ENCODE measurements around the gene CHM. TPM values are rescaled to one million over a fixed set of nuclear protein-coding genes. Genes with fewer than 3 reads are reported as not detected.
"Not testable (repeated sequence)": the region's sequence is repeated elsewhere in the genome, so short reads cannot be mapped to it uniquely, and the experiment has no call there.

Gene CHM
- total RNA-seq, 1 experiment from 2014 or later: 18.1 TPM

DNA sequence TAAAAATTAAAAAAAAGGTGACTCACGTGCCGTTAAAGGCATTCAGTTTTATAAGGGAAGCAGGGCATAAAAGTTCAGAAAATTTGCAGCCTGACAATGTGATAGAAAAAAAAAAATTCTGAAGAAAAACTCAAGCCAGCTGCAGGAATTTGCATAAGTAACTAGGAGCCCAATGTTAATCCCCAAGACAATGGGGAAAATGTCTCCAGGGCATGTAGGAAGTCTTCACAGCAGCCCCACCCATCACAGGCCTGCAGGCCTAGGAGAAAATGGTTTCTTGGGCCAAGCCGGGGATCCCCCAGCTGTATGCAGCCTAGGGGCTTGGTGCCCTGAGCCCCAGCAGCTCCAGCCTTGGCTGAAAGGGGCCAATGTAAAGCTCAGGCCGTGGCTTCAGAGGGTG is 31.2 kb downstream of the CHM start:
- Mint-ChIP-seq H3K4me3 (no peak overlapping the region), H3K4me1 (peaks cover 60% of the 10 kb centered on the region), H3K27me3 (ENCODE audit: low read depth) (no peaks in the 10 kb centered on the region), H3K27ac (no peak overlapping the region; the same call in 1 of the 2 replicates), H3K9me3 (0 out of 2 replicates have a peak, but pooled peaks cover 8% of the 10 kb centered on the region), H3K36me3 (peaks cover 11% of the 10 kb centered on the region)
- TF ChIP-seq, protein P1, sequence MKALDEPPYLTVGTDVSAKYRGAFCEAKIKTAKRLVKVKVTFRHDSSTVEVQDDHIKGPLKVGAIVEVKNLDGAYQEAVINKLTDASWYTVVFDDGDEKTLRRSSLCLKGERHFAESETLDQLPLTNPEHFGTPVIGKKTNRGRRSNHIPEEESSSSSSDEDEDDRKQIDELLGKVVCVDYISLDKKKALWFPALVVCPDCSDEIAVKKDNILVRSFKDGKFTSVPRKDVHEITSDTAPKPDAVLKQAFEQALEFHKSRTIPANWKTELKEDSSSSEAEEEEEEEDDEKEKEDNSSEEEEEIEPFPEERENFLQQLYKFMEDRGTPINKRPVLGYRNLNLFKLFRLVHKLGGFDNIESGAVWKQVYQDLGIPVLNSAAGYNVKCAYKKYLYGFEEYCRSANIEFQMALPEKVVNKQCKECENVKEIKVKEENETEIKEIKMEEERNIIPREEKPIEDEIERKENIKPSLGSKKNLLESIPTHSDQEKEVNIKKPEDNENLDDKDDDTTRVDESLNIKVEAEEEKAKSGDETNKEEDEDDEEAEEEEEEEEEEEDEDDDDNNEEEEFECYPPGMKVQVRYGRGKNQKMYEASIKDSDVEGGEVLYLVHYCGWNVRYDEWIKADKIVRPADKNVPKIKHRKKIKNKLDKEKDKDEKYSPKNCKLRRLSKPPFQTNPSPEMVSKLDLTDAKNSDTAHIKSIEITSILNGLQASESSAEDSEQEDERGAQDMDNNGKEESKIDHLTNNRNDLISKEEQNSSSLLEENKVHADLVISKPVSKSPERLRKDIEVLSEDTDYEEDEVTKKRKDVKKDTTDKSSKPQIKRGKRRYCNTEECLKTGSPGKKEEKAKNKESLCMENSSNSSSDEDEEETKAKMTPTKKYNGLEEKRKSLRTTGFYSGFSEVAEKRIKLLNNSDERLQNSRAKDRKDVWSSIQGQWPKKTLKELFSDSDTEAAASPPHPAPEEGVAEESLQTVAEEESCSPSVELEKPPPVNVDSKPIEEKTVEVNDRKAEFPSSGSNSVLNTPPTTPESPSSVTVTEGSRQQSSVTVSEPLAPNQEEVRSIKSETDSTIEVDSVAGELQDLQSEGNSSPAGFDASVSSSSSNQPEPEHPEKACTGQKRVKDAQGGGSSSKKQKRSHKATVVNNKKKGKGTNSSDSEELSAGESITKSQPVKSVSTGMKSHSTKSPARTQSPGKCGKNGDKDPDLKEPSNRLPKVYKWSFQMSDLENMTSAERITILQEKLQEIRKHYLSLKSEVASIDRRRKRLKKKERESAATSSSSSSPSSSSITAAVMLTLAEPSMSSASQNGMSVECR (CRISPR knock-in tag; IDR thresholded peaks at IDR 0.05; ENCODE audit: borderline replicate concordance): no peak
- TF ChIP-seq EMX1 (CRISPR knock-in tag; IDR thresholded peaks at IDR 0.05): no peak
- TF ChIP-seq, protein P2, sequence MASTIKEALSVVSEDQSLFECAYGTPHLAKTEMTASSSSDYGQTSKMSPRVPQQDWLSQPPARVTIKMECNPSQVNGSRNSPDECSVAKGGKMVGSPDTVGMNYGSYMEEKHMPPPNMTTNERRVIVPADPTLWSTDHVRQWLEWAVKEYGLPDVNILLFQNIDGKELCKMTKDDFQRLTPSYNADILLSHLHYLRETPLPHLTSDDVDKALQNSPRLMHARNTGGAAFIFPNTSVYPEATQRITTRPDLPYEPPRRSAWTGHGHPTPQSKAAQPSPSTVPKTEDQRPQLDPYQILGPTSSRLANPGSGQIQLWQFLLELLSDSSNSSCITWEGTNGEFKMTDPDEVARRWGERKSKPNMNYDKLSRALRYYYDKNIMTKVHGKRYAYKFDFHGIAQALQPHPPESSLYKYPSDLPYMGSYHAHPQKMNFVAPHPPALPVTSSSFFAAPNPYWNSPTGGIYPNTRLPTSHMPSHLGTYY (CRISPR knock-in tag; IDR thresholded peaks at IDR 0.05): no peak
- no peak for TF ChIP-seq FOXK1 (CRISPR knock-in tag; IDR thresholded peaks at IDR 0.05)
- TF ChIP-seq RELA (CRISPR knock-in tag; IDR thresholded peaks at IDR 0.05; ENCODE audit: borderline replicate concordance): no peak
- TF ChIP-seq, protein P3, sequence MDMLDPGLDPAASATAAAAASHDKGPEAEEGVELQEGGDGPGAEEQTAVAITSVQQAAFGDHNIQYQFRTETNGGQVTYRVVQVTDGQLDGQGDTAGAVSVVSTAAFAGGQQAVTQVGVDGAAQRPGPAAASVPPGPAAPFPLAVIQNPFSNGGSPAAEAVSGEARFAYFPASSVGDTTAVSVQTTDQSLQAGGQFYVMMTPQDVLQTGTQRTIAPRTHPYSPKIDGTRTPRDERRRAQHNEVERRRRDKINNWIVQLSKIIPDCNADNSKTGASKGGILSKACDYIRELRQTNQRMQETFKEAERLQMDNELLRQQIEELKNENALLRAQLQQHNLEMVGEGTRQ (CRISPR knock-in tag; IDR thresholded peaks at IDR 0.05): no peak
- TF ChIP-seq ZNF281 (CRISPR knock-in tag; IDR thresholded peaks at IDR 0.05): no peak
- no peak for TF ChIP-seq ZNF671 (CRISPR knock-in tag; IDR thresholded peaks at IDR 0.05)
- no peak for TF ChIP-seq ZSCAN18 (CRISPR knock-in tag; IDR thresholded peaks at IDR 0.05)
- ATAC-seq: peak; percentile 84
- POLR2A ChIA-PET: no interaction called here
- CTCF ChIA-PET: no interaction called here
- DNase-seq (ENCODE audit: low spot score): no peak

DNA sequence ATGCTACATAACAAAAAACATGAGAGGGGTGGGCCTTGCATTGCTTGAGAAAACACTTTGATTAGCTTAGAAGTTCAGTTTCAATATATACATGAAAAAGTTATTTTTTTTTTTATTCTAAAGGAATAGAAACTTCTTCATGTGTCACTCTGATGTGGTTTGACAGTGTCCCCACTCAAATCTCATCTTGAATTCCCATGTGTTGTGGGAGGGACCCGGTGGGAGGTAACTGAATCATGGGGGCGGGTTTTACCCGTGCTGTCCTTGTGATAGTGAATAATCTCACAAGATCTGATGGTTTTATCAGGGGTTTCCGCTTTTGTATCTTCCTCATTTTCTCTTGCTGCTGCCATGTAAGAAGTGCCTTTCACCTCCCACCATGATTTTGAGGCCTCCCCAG is 32.4 kb downstream of the CHM start:
- Mint-ChIP-seq H3K4me1 (peaks cover 62% of the 10 kb centered on the region), H3K27ac (peak overlapping the region; percentile 97), H3K36me3 (peaks cover 11% of the 10 kb centered on the region)
- ATAC-seq; CTCF ChIA-PET; H3K9me3 Mint-ChIP-seq; POLR2A ChIA-PET; DNase-seq (ENCODE audit: low spot score); H3K27me3 Mint-ChIP-seq (ENCODE audit: low read depth); H3K4me3 Mint-ChIP-seq: not testable (repeated sequence)

DNA sequence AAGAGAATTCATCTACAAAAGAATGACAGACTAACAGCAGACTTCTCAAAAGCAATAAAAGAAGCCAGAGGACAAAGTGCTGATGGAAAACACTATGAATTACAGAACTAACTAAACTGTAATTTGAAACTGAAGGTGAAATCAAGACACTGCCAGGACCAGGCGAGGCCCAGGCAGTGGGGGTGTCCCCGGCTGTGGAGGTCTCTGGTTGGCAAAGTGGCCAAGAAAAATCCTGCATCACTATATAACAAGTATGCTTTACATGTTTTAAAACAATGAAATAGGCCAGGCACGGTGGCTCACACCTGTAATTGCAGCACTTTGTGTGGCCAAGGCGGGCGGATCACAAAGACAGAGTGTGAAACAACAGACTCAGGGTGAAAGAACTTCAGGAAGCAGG is 32.9 kb downstream of the CHM start:
- Mint-ChIP-seq H3K27me3 (ENCODE audit: low read depth) (no peaks in the 10 kb centered on the region), H3K9me3 (0 out of 2 replicates have a peak, but pooled peaks cover 8% of the 10 kb centered on the region), H3K36me3 (peaks cover 13% of the 10 kb centered on the region), H3K4me1 (peaks cover 62% of the 10 kb centered on the region), H3K27ac (peak overlapping the region; percentile 97), H3K4me3 (peak overlapping the region; percentile 41)
- ATAC-seq: no peak
- POLR2A ChIA-PET: no interaction called here
- TF ChIP-seq ZNF317 (CRISPR knock-in tag; IDR thresholded peaks at IDR 0.05; ENCODE audit: borderline replicate concordance, low read depth) (0 out of 2 replicates have a peak, but pooled peaks have one; percentile 25), E2F5 (CRISPR knock-in tag; IDR thresholded peaks at IDR 0.05) (no peak), FOXK1 (CRISPR knock-in tag; IDR thresholded peaks at IDR 0.05) (no peak)
- TF ChIP-seq, protein P3 (CRISPR knock-in tag; IDR thresholded peaks at IDR 0.05): no peak
- CTCF ChIA-PET: no interaction called here
- DNase-seq (ENCODE audit: low spot score): no peak

Measured in WTC11 (cell line).